ENCODE measurements around the gene SLC12A7.

GRCh38 chr5:1073239-1074102 is 38.4 kb downstream of the SLC12A7 start:
- TF ChIP-seq CTCF (IDR thresholded peaks at IDR 0.05) (no peak), POLR2A (IDR thresholded peaks at IDR 0.05) (no peak), POLR2AphosphoS5 (IDR thresholded peaks at IDR 0.05) (no peak), EP300 (IDR thresholded peaks at IDR 0.05) (no peak)

Data from sigmoid colon (tissue), 4 donors.